ENCODE results near the gene CRYGN.

Gene CRYGN

GRCh38 chr7:151405056-151405455 lies 34.9 kb downstream of the CRYGN start:
- no peak for DNase-seq

GRCh38 chr7:151404216-151405011 lies 35.5 kb downstream of the CRYGN start:
- DNase-seq = no peak

GRCh38 chr7:151403764-151404163 lies 36.2 kb downstream of the CRYGN start:
- no peak for DNase-seq

- DNase-seq = no peak
Measured at GRCh38 chr7:151402029-151402835, 37.7 kb downstream of the CRYGN start.

GRCh38 chr7:151400626-151401315 lies 39.2 kb downstream of the CRYGN start:
- no peak for DNase-seq

- no peak for DNase-seq
Measured at GRCh38 chr7:151399906-151400305, 40.0 kb downstream of the CRYGN start.

GRCh38 chr7:151399305-151399601 lies 40.7 kb downstream of the CRYGN start:
- no peak for DNase-seq

GRCh38 chr7:151398446-151399304 lies 41.3 kb downstream of the CRYGN start:
- no peak for DNase-seq

- no peak for DNase-seq
Measured at GRCh38 chr7:151397026-151397425, 42.9 kb downstream of the CRYGN start.

GRCh38 chr7:151396328-151396970 lies 43.5 kb downstream of the CRYGN start:
- no peak for DNase-seq

GRCh38 chr7:151395036-151395367 lies 44.9 kb downstream of the CRYGN start:
- no peak for DNase-seq

- no peak for DNase-seq
Measured at GRCh38 chr7:151394076-151395035, 45.6 kb downstream of the CRYGN start.

- no peak for DNase-seq
Measured at GRCh38 chr7:151393031-151393977, 46.6 kb downstream of the CRYGN start.

- no peak for DNase-seq
Measured at GRCh38 chr7:151392426-151392825, 47.5 kb downstream of the CRYGN start.

GRCh38 chr7:151392002-151392401 lies 47.9 kb downstream of the CRYGN start:
- no peak for DNase-seq

- DNase-seq = no peak
Measured at GRCh38 chr7:151391358-151391730, 48.6 kb downstream of the CRYGN start.

GRCh38 chr7:151390598-151391357 lies 49.2 kb downstream of the CRYGN start:
- DNase-seq = no peak

- DNase-seq = no peak
Measured at GRCh38 chr7:151389768-151390597, 50.0 kb downstream of the CRYGN start.

Data from stimulated activated CD4-positive, alpha-beta T cell treated with anti-CD3 and anti-CD28 coated beads, Interleukin-4, amount 100 ng/mL, for 1 hour (primary cell).